IPS DF 6.9 (cell line): ENCODE data around the gene WAPL.
"Not testable (repeated sequence)": the region's sequence is repeated elsewhere in the genome, so short reads cannot be mapped to it uniquely, and the experiment has no call there.

ENCODE experiments used
- DNase-seq: peaks from one replicate; pipeline ENCODE4 v3.0.0-alpha.2; 2013; ENCODE audit warnings: low read depth, low spot score
- H3K27ac ChIP-seq: one replicate; pipeline ENCODE4 v1.5.1; 2013; ENCODE audit warnings: low read length, control low read depth
- H3K27me3 ChIP-seq: 2 replicates; pipeline ENCODE4 v1.6.1; 2013; ENCODE audit warnings: mild to moderate bottlenecking, low read length; ENCODE audit not compliant: control insufficient read depth, insufficient read depth
- H3K36me3 ChIP-seq: 2 replicates; pipeline ENCODE4 v1.6.1; 2013; ENCODE audit warnings: low read length; ENCODE audit not compliant: control insufficient read depth, insufficient read depth
- H3K4me1 ChIP-seq: 2 replicates; pipeline ENCODE4 v1.6.1; 2013; ENCODE audit warnings: low read length; ENCODE audit not compliant: control insufficient read depth, insufficient read depth
- H3K4me3 ChIP-seq: 2 replicates; pipeline ENCODE4 v1.5.1; 2013; ENCODE audit warnings: mild to moderate bottlenecking, low read length
- H3K9me3 ChIP-seq: 2 replicates; pipeline ENCODE4 v1.6.1; 2013; ENCODE audit warnings: low read length, inconsistent platforms; ENCODE audit not compliant: control insufficient read depth, insufficient read depth
- WGBS: extraction: QIAGEN DNeasy Blood & Tissue Kit; methylation state at CpG from one replicate; pipeline ENCODE4 v1.1.7; 2013; ENCODE audit warnings: mixed read lengths, missing lambda C conversion rate; ENCODE audit not compliant: insufficient read length, insufficient coverage; 5-methylcytosine and 5-hydroxymethylcytosine counted together

Gene WAPL

GRCh38 chr10:86545101-86545500 is 23.5 kb upstream of the WAPL start:
- no peak for DNase-seq
- H3K9me3 ChIP-seq, result no peaks in the 10 kb centered on the region
- no peaks in the 10 kb centered on the region for H3K27me3 ChIP-seq

GRCh38 chr10:86540016-86540415 is 18.4 kb upstream of the WAPL start:
- Histone ChIP-seq H3K4me1 (peaks cover 4% of the 10 kb centered on the region; the same call in 1 of the 2 replicates), H3K4me3 (no peak overlapping the region), H3K36me3 (no peaks in the 10 kb centered on the region), H3K27me3 (no peaks in the 10 kb centered on the region), H3K9me3 (no peaks in the 10 kb centered on the region), H3K27ac (no peak overlapping the region)
- WGBS, result no CpG with 5 or more reads among the region's 5 CpGs
- DNase-seq, result no peak

More at GRCh38 chr10:86545101-86545500, 23.5 kb upstream of the WAPL start:
- H3K4me3 ChIP-seq, result no peak overlapping the region
- no peaks in the 10 kb centered on the region for H3K36me3 ChIP-seq
- H3K27ac ChIP-seq, result no peak overlapping the region
- WGBS, result no CpG with 5 or more reads among the region's 4 CpGs
- H3K4me1 ChIP-seq, result no peaks in the 10 kb centered on the region

GRCh38 chr10:86538547-86538946 is 17.0 kb upstream of the WAPL start:
- no peak overlapping the region for H3K4me3 ChIP-seq
- H3K27ac ChIP-seq, result no peak overlapping the region
- no peaks in the 10 kb centered on the region for H3K27me3 ChIP-seq
- H3K9me3 ChIP-seq, result no peaks in the 10 kb centered on the region
- H3K36me3 ChIP-seq, result no peaks in the 10 kb centered on the region
- no peak for DNase-seq
- WGBS, result no CpG with 5 or more reads among the region's 7 CpGs
- peaks cover 11% of the 10 kb centered on the region; the same call in 1 of the 2 replicates for H3K4me1 ChIP-seq

- no CpG with 5 or more reads among the region's 8 CpGs for WGBS
- H3K4me1 ChIP-seq, result peaks cover 11% of the 10 kb centered on the region; the same call in 1 of the 2 replicates
- H3K4me3 ChIP-seq, H3K27ac ChIP-seq, H3K27me3 ChIP-seq, H3K36me3 ChIP-seq, DNase-seq, H3K9me3 ChIP-seq: not testable (repeated sequence)
These were observed 16.4 kb upstream of the WAPL start for GRCh38 chr10:86538040-86538439.

GRCh38 chr10:86536294-86536861 is 14.8 kb upstream of the WAPL start:
- DNase-seq, result no peak
- H3K9me3 ChIP-seq, result no peaks in the 10 kb centered on the region

GRCh38 chr10:86535132-86535882 is 13.7 kb upstream of the WAPL start:
- no peak overlapping the region for H3K27ac ChIP-seq
- peaks cover 11% of the 10 kb centered on the region; the same call in 1 of the 2 replicates for H3K4me1 ChIP-seq
- H3K36me3 ChIP-seq, result no peaks in the 10 kb centered on the region
- WGBS, result no CpG with 5 or more reads among the region's 47 CpGs
- no peaks in the 10 kb centered on the region for H3K9me3 ChIP-seq
- H3K27me3 ChIP-seq, result no peaks in the 10 kb centered on the region
- peak overlapping the region; percentile 51; the same call in 1 of the 2 replicates for H3K4me3 ChIP-seq
- DNase-seq, result no peak

More at GRCh38 chr10:86536294-86536861, 14.8 kb upstream of the WAPL start:
- Histone ChIP-seq H3K4me1 (peaks cover 11% of the 10 kb centered on the region; the same call in 1 of the 2 replicates), H3K4me3 (peak overlapping the region; percentile 0; the same call in 1 of the 2 replicates), H3K27me3 (no peaks in the 10 kb centered on the region), H3K27ac (no peak overlapping the region), H3K36me3 (no peaks in the 10 kb centered on the region)
- WGBS, result no CpG with 5 or more reads among the region's 40 CpGs

GRCh38 chr10:86533328-86533727 is 11.7 kb upstream of the WAPL start:
- no CpG with 5 or more reads among the region's 2 CpGs for WGBS
- Histone ChIP-seq H3K36me3 (no peaks in the 10 kb centered on the region), H3K27ac (no peak overlapping the region), H3K4me1 (peaks cover 11% of the 10 kb centered on the region; the same call in 1 of the 2 replicates), H3K27me3 (no peaks in the 10 kb centered on the region), H3K4me3 (no peak overlapping the region), H3K9me3 (no peaks in the 10 kb centered on the region)
- DNase-seq, result no peak

GRCh38 chr10:86528736-86529135 is 7.1 kb upstream of the WAPL start:
- WGBS, result no CpG with 5 or more reads among the region's 3 CpGs
- not testable (repeated sequence) for H3K9me3 ChIP-seq, DNase-seq, H3K27me3 ChIP-seq, H3K36me3 ChIP-seq, H3K27ac ChIP-seq, H3K4me1 ChIP-seq, H3K4me3 ChIP-seq

- H3K4me3 ChIP-seq, result no peak overlapping the region
- no peak overlapping the region for H3K27ac ChIP-seq
- H3K27me3 ChIP-seq, result no peaks in the 10 kb centered on the region
- H3K9me3 ChIP-seq, result no peaks in the 10 kb centered on the region
- H3K36me3 ChIP-seq, result no peaks in the 10 kb centered on the region
- no peaks in the 10 kb centered on the region for H3K4me1 ChIP-seq
- WGBS, result no CpG with 5 or more reads among the region's 4 CpGs
- DNase-seq, result no peak
These were observed 5.0 kb upstream of the WAPL start for GRCh38 chr10:86526606-86527005.

GRCh38 chr10:86525713-86526112 is 4.1 kb upstream of the WAPL start:
- not testable (repeated sequence) for H3K4me1 ChIP-seq, H3K9me3 ChIP-seq, H3K27me3 ChIP-seq, H3K27ac ChIP-seq, H3K4me3 ChIP-seq, H3K36me3 ChIP-seq, DNase-seq
- WGBS, result no CpG with 5 or more reads among the region's 6 CpGs
